GM12878 (cell line): ENCODE data around the gene PKD1L1. TPM values are rescaled to one million over a fixed set of nuclear protein-coding genes. Genes with fewer than 3 reads are reported as not detected.

Experiments
- ATAC-seq: fragments of 200-7000 bp; cut with Tn5 transposase; 3 replicates; pipeline ENCODE4 v1.9.1; 2020; ENCODE audit warnings: mild to moderate bottlenecking, moderate library complexity
- BruUV-seq: library from RNA; stranded (reverse); fragments of 400-500 nt; replicated peaks from 2 replicates; lab custom pipeline; 2021; lab: Mats Ljungman, UMichigan
- CTCF ChIA-PET: fragments of 300-600 bp; sonication (Branson Sonifier 250); formaldehyde crosslinking; extraction: SDS; loops from one replicate; lab custom pipeline; 2021; ENCODE audit warnings: inconsistent platforms; lab: Yijun Ruan, JAX
- POLR2A ChIA-PET: fragments of 350-600 bp; formaldehyde crosslinking; extraction: SDS; loops from one replicate; lab custom pipeline; 2021; ENCODE audit warnings: inconsistent platforms; lab: Charles Lee
- RAD21 ChIA-PET: fragments of 300-600 bp; sonication (Branson Sonifier 250); formaldehyde crosslinking; loops from one replicate; lab custom pipeline; 2023; ENCODE audit warnings: antibody characterized with exemption; ENCODE audit not compliant: unreplicated experiment; lab: Charles Lee
- SMC1A ChIA-PET: fragments of 300-600 bp; sonication (Branson Sonifier 250); formaldehyde crosslinking; loops from one replicate; lab custom pipeline; 2023; ENCODE audit not compliant: unreplicated experiment, uncharacterized antibody; lab: Charles Lee
- DNase-seq: peaks from one replicate; pipeline ENCODE4 v3.0.0-alpha.2; 2011; ENCODE audit warnings: low read depth, low spot score
- FAIRE-seq: peaks from 3 replicates; lab custom pipeline; 2011; peaks lifted over from hg19 to GRCh38; lab: Jason Lieb, UNC
- H2AFZ ChIP-seq: 2 replicates; pipeline ENCODE4 v1.6.0; 2011; ENCODE audit warnings: low read depth, low read length, control low read depth; ENCODE audit not compliant: control insufficient read depth
- H3K27ac ChIP-seq: 2 replicates; pipeline ENCODE4 v1.5.1; 2011; ENCODE audit warnings: control low read depth; ENCODE audit not compliant: control insufficient read depth, insufficient read depth
- H3K27me3 ChIP-seq, 2 experiments: replicated peaks in 1 of 2; 2 replicates each; pipeline versions ENCODE4 v1.6.0 to v1.6.1; 2011; ENCODE audit warnings: low read length in 1 of 2; ENCODE audit not compliant: control insufficient read depth in 2 of 2, insufficient read depth in 2 of 2
- H3K36me3 ChIP-seq, 2 experiments: 2 replicates each; pipeline ENCODE4 v1.5.1; 2011; ENCODE audit warnings: low read length in 1 of 2; ENCODE audit not compliant: control insufficient read depth in 2 of 2, insufficient read depth in 2 of 2
- H3K4me1 ChIP-seq: 2 replicates; pipeline ENCODE4 v1.6.1; 2011; ENCODE audit warnings: mild to moderate bottlenecking, low read length, moderate library complexity, mixed read lengths; ENCODE audit not compliant: control insufficient read depth, insufficient read depth
- H3K4me2 ChIP-seq: 2 replicates; pipeline ENCODE4 v1.6.0; 2011; ENCODE audit warnings: control low read depth; ENCODE audit not compliant: control insufficient read depth, insufficient read depth
- H3K4me3 ChIP-seq: fragments of 200-600 bp; sonication (generic); 2 replicates; pipeline ENCODE4 v1.5.1; 2016
- H3K79me2 ChIP-seq: 2 replicates; pipeline ENCODE4 v1.6.0; 2011; ENCODE audit warnings: low read length; ENCODE audit not compliant: control insufficient read depth, insufficient read depth
- H3K9ac ChIP-seq: 2 replicates; pipeline ENCODE4 v1.8.0; 2011; ENCODE audit warnings: low read length, control low read depth, mixed read lengths; ENCODE audit not compliant: control insufficient read depth, insufficient read depth
- H3K9me3 ChIP-seq: replicated peaks from 3 replicates; pipeline ENCODE4 v1.5.1; 2011; ENCODE audit warnings: mild to moderate bottlenecking, low read length; ENCODE audit not compliant: control insufficient read depth, insufficient read depth
- H4K20me1 ChIP-seq: 2 replicates; pipeline ENCODE4 v1.6.0; 2011; ENCODE audit not compliant: control insufficient read depth, insufficient read depth
- CHD2 ChIP-seq: IDR thresholded peaks from 2 replicates; pipeline ENCODE4 v1.6.1; 2011; ENCODE audit warnings: low read depth, low read length, improper control_type of control experiment, borderline replicate concordance
- HDAC2 ChIP-seq: fragments of 200-600 bp; sonication (generic); IDR thresholded peaks from 2 replicates; pipeline ENCODE4 v1.6.1; 2017
- KLF5 ChIP-seq: fragments of 450-650 bp; IDR thresholded peaks from 2 replicates; pipeline ENCODE4 v1.6.1; 2014; ENCODE audit warnings: mild to moderate bottlenecking; ENCODE audit not compliant: partially characterized antibody
- NR2F1 ChIP-seq: fragments of 450-650 bp; conservative IDR thresholded peaks from 2 replicates; pipeline ENCODE4 v1.6.1; 2017; ENCODE audit warnings: mild to moderate bottlenecking
- SMAD1 ChIP-seq: fragments of 450-650 bp; IDR thresholded peaks from 2 replicates; pipeline ENCODE4 v1.6.1; 2018; ENCODE audit warnings: mild to moderate bottlenecking, low read depth; ENCODE audit not compliant: partially characterized antibody
- ZZZ3 ChIP-seq: IDR thresholded peaks from 2 replicates; pipeline ENCODE4 v1.6.1; 2011; ENCODE audit warnings: low read depth; ENCODE audit not compliant: control insufficient read depth, insufficient read length
- WGBS: methylation state at CpG from one replicate; pipeline ENCODE4 v1.1.6; 2016; ENCODE audit warnings: low lambda C conversion rate; ENCODE audit not compliant: insufficient replicate concordance, insufficient coverage; ENCODE audit errors: missing lambda C conversion rate; 5-methylcytosine and 5-hydroxymethylcytosine counted together
- in situ Hi-C: fragments of 300-500 bp; cut with MboI; formaldehyde crosslinking; loops from 9 replicates; pipeline ENCODE4 v1.14.3; 2018; ENCODE audit warnings: mixed read lengths
- intact Hi-C: fragments of 100-400 bp; cut with micrococcal nuclease; formaldehyde crosslinking; loops from one replicate; pipeline ENCODE4 v1.14.2; 2022; ENCODE audit not compliant: unreplicated experiment
- polyA plus RNA-seq, 11 experiments: library from polyadenylated mRNA; depleted of rRNA in 4 of 11; unstranded in 6 of 11; stranded (reverse) in 5 of 11; fragments of >200 nt; fragmentation: Nextera tagmentation in 4 of 11; fragmentation: Illumina TruSeq in 1 of 11; extraction: Ambion mirVana in 4 of 11; extraction: Trizol in 1 of 11; gene quantifications; 1 replicate in 1 of 11; 2 replicates in 10 of 11; pipeline versions ENCODE4 v1.2.1 to v1.2.3, GENCODE V29; 2011 to 2016; ENCODE audit warnings: inconsistent platforms in 2 of 11, missing spikeins in 2 of 11, low read depth in 1 of 11
- total RNA-seq, 4 experiments: library from RNA; depleted of rRNA in 3 of 4; stranded (reverse); fragments of >200 nt in 3 of 4; fragmentation: Illumina TruSeq in 1 of 4; extraction: Trizol in 1 of 4; gene quantifications; 2 replicates each; pipeline versions ENCODE4 v1.2.1 to v1.2.3, GENCODE V29; 2013 to 2021

The PKD1L1 gene
- total and polyA plus RNA-seq, 10 of the 15 experiments (the other 5 are each of a cell fraction or from before 2014, with no cell fraction given) = under 0.01 to 0.05 (median 0.02) TPM; not detected in 3

DNA sequence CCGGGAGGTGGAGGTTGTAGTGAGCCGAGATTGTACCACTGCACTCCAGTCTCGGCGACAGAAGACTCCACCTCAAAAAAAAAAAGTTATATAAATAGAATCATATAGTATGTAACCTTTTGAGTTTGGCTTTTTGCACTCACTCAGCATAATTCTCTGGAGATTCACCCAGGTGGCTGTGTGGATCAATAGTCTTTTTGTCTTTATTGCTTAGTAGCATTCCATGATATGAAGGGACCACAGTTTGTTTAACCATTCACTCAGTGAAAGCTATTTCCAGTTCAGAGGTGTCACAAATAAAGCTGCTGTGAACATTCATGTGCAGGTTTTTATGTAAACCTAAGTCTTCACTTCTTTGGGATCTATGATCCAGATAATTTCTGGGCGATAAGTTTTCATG, 167.7 kb downstream of the PKD1L1 start:
- DNase-seq (no peak), FAIRE-seq (no peak), ATAC-seq (no peak)
- H3K79me2 ChIP-seq = no peaks in the 10 kb centered on the region
- WGBS = 62% methylated on average over 5 of the region's 5 CpGs
- no peak overlapping the region for H2AFZ ChIP-seq
- H3K4me1 ChIP-seq = no peaks in the 10 kb centered on the region
- H4K20me1 ChIP-seq = no peaks in the 10 kb centered on the region
- ChIA-PET SMC1A (no interaction called here), RAD21 (no interaction called here), POLR2A (no interaction called here), CTCF (no interaction called here)
- BruUV-seq = no TSS peak
- H3K9me3 ChIP-seq = no peaks in the 10 kb centered on the region
- TF ChIP-seq CHD2 (no peak), HDAC2 (no peak), KLF5 (no peak), SMAD1 (no peak)
- no peak overlapping the region for H3K27ac ChIP-seq
- H3K36me3 ChIP-seq = no peaks in the 10 kb centered on the region
- H3K4me3 ChIP-seq = no peak overlapping the region
- no peak overlapping the region for H3K9ac ChIP-seq
- no peak overlapping the region for H3K4me2 ChIP-seq
- intact Hi-C loops = no loop called here
- 0 out of 4 replicates have a peak, but pooled peaks cover 0 to 2% of the 10 kb centered on the region in 2 experiments for H3K27me3 ChIP-seq
- in situ Hi-C loops = no loop called here

DNA sequence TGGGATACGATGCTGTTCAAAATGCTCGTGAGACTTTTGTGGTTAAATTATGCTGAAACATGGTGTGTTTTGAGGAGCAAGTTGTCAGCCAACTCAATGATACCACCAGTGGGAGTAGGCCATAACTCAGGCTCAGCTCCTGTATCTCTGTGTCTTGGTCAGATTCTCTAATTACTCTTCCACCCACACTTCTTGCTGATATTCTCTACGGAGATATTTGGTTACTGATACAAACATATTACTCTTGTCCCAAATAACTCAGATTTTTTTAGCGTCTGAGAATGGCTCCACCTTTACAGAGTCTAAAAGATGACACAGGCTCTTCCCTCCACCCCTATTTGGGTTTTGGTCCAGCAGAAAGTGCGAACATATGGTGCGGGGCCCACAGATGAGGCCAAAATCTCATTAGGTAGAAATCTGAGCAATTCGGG, 168.9 kb downstream of the PKD1L1 start:
- TF ChIP-seq ZZZ3 (no peak), NR2F1 (no peak)
- in situ Hi-C loops = no loop called here
- RAD21 ChIA-PET = no interaction called here
- FAIRE-seq = no peak
- DNase-seq = no peak
- intact Hi-C loops = no loop called here
- no TSS peak for BruUV-seq
- Histone ChIP-seq H3K79me2 (no peaks in the 10 kb centered on the region), H3K9me3 (no peaks in the 10 kb centered on the region), H3K4me3 (no peak overlapping the region), H3K36me3 (no peaks in the 10 kb centered on the region), H3K4me1 (no peaks in the 10 kb centered on the region), H4K20me1 (no peaks in the 10 kb centered on the region), H2AFZ (no peak overlapping the region), H3K9ac (no peak overlapping the region), H3K27ac (no peak overlapping the region), H3K27me3 (0 out of 4 replicates have a peak, but pooled peaks cover 0 to 2% of the 10 kb centered on the region in 2 experiments), H3K4me2 (no peak overlapping the region)
- WGBS = 54% methylated on average over 7 of the region's 7 CpGs
- SMC1A ChIA-PET = no interaction called here
- CTCF ChIA-PET = no interaction called here
- ATAC-seq = no peak
- POLR2A ChIA-PET = no interaction called here
